H7 (cell line): Measurements from ENCODE around the gene TENM3. TPM values are rescaled to one million over a fixed set of nuclear protein-coding genes. Genes with fewer than 3 reads are reported as not detected.

Source experiments
- DNase-seq: peaks from one replicate; pipeline ENCODE4 v3.0.0; 2012
- H3K27me3 ChIP-seq: 2 replicates; pipeline ENCODE4 v1.6.0; 2011; ENCODE audit warnings: mild to moderate bottlenecking, low read length; ENCODE audit not compliant: control insufficient read depth, insufficient read depth
- H3K36me3 ChIP-seq: replicated peaks from 2 replicates; pipeline ENCODE4 v1.5.1; 2011; ENCODE audit warnings: low read length; ENCODE audit not compliant: control insufficient read depth, insufficient read depth
- H3K4me3 ChIP-seq: 2 replicates; pipeline ENCODE4 v1.5.1; 2011; ENCODE audit warnings: low read depth, mild to moderate bottlenecking, control low read depth, low read length, moderate library complexity; ENCODE audit not compliant: insufficient read depth
- total RNA-seq: library from RNA; depleted of rRNA; stranded (reverse); fragments of >200 nt; shearing (Covaris generic); gene quantifications from 2 replicates; pipeline ENCODE4 v1.2.3, GENCODE V29; 2014

TENM3 gene
- total RNA-seq, 1 experiment from 2014 or later, result 67.1 TPM

GRCh38 chr4:182219411-182220056 lies 23.7 kb upstream of the TENM3 start:
- DNase-seq, result no peak
- H3K36me3 ChIP-seq, result no peaks in the 10 kb centered on the region
- H3K4me3 ChIP-seq, result no peak overlapping the region
- no peaks in the 10 kb centered on the region for H3K27me3 ChIP-seq

- H3K4me3 ChIP-seq, result no peak overlapping the region
- no peak for DNase-seq
Measured at GRCh38 chr4:182221987-182222386, 21.2 kb upstream of the TENM3 start.

GRCh38 chr4:182222766-182223165 lies 20.4 kb upstream of the TENM3 start:
- H3K36me3 ChIP-seq, result no peaks in the 10 kb centered on the region
- DNase-seq, result no peak
- H3K27me3 ChIP-seq, result no peaks in the 10 kb centered on the region
- no peak overlapping the region for H3K4me3 ChIP-seq

More at GRCh38 chr4:182221987-182222386, 21.2 kb upstream of the TENM3 start:
- no peaks in the 10 kb centered on the region for H3K36me3 ChIP-seq
- no peaks in the 10 kb centered on the region for H3K27me3 ChIP-seq

GRCh38 chr4:182223708-182224107 lies 19.5 kb upstream of the TENM3 start:
- Histone ChIP-seq H3K36me3 (no peaks in the 10 kb centered on the region), H3K4me3 (no peak overlapping the region), H3K27me3 (no peaks in the 10 kb centered on the region)
- no peak for DNase-seq

DNA sequence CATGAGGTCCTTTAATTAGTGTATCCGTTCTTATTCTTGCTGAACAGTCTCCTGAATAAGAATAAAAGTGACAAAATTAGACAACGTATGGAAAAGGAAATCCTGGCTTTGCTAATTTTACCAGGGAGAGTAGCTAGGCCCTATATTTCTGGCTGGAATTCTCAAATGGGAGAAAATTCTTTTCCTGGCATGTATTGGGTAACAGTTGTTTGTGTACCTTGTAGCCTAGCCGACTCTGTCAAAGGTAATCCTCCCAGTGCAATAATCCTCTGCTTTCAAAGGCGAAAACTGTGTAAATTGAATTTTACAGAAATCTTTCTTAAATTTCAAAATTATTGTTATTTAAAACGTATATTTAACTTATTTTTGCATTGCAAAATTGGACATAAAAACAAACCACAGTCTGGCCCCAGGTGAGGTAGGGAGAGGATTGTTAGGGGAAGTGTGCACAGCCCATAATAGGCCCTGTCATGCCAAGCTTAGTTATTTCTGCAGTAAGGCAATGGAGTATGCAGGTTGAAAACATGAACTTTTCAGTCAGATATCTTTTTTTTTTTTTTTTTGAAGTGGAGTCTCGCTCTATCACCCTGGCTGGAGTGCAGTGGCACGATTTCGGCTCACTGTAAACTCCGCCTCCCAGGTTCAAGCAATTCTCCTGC lies 18.9 kb upstream of the TENM3 start:
- no peak for DNase-seq
- Histone ChIP-seq H3K4me3 (no peak overlapping the region), H3K36me3 (no peaks in the 10 kb centered on the region), H3K27me3 (no peaks in the 10 kb centered on the region)

GRCh38 chr4:182225257-182225852 lies 17.8 kb upstream of the TENM3 start:
- no peak for DNase-seq
- Histone ChIP-seq H3K36me3 (no peaks in the 10 kb centered on the region), H3K4me3 (no peak overlapping the region), H3K27me3 (no peaks in the 10 kb centered on the region)

- no peak for DNase-seq
- H3K4me3 ChIP-seq, result no peak overlapping the region
- no peaks in the 10 kb centered on the region for H3K27me3 ChIP-seq
- H3K36me3 ChIP-seq, result no peaks in the 10 kb centered on the region
Measured at GRCh38 chr4:182227611-182228010, 15.6 kb upstream of the TENM3 start.

GRCh38 chr4:182228991-182229577 lies 14.1 kb upstream of the TENM3 start:
- DNase-seq, result no peak
- no peaks in the 10 kb centered on the region for H3K27me3 ChIP-seq
- no peak overlapping the region for H3K4me3 ChIP-seq
- H3K36me3 ChIP-seq, result no peaks in the 10 kb centered on the region

DNA sequence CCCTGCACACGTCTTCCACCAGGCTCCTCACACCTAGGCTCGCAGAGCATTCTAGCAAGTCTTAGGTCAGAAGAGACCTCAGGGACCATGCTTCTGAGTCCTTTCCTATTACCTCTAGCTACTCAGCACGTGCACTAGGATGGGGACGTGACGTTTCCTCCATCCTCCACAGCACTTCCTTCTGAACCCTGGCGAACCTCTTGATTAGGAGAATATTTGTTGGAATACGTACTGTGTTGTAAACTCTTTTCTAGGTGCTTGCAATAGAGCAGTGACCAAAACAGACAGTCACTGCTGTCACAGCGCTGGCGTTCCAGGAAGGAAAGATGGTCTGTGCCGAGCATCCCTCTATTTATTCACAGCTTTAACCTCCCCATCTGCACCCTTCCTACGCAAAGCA lies 12.9 kb upstream of the TENM3 start:
- Histone ChIP-seq H3K27me3 (no peaks in the 10 kb centered on the region), H3K36me3 (no peaks in the 10 kb centered on the region), H3K4me3 (no peak overlapping the region)
- no peak for DNase-seq

DNA sequence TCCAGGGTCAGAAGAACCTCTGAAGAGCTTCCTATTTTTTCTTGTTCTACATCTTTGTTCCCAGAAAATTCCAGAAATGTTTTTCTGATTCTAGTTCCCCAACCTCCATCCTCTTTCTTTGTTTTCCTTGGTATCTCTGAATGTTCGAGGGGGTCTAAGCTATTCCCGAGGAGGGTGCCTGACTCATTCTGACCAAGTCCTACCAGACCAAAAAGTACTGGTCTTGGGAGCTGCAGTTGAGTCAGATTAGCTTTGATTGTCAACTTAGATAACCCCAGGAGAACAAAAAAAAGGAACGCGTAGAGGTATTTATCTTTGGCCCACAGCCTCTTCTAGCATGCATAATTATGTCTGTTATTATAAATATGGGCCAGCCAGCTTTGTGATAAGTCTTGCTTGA lies 12.1 kb upstream of the TENM3 start:
- no peak overlapping the region for H3K4me3 ChIP-seq

DNA sequence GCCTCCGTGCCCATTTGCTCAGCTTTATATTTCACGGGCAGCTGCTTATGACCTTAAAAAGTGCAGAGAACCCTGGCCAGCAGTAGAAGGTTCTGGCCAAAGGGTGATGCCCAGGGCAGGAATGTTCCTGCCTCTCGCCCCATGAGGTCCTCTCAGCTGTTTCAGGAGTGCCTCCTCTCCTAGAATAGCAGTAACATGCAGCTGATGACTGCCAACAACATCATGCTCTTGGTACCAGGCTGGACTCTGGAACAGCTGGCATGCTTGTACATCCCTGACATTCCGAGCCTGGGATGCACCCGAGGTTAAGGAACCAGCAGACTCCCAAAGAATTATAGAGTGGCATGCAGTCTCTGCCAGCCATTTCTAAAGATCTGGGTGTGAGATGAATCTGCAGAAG lies 11.7 kb upstream of the TENM3 start:
- Histone ChIP-seq H3K4me3 (no peak overlapping the region), H3K36me3 (no peaks in the 10 kb centered on the region), H3K27me3 (no peaks in the 10 kb centered on the region)
- DNase-seq, result no peak

More for the DNA sequence above, 12.1 kb upstream of the TENM3 start:
- Histone ChIP-seq H3K27me3 (no peaks in the 10 kb centered on the region), H3K36me3 (no peaks in the 10 kb centered on the region)
- DNase-seq, result no peak

GRCh38 chr4:182233310-182234090 lies 9.7 kb upstream of the TENM3 start:
- H3K4me3 ChIP-seq, result no peak overlapping the region
- no peak for DNase-seq
- H3K27me3 ChIP-seq, result no peaks in the 10 kb centered on the region
- H3K36me3 ChIP-seq, result no peaks in the 10 kb centered on the region

DNA sequence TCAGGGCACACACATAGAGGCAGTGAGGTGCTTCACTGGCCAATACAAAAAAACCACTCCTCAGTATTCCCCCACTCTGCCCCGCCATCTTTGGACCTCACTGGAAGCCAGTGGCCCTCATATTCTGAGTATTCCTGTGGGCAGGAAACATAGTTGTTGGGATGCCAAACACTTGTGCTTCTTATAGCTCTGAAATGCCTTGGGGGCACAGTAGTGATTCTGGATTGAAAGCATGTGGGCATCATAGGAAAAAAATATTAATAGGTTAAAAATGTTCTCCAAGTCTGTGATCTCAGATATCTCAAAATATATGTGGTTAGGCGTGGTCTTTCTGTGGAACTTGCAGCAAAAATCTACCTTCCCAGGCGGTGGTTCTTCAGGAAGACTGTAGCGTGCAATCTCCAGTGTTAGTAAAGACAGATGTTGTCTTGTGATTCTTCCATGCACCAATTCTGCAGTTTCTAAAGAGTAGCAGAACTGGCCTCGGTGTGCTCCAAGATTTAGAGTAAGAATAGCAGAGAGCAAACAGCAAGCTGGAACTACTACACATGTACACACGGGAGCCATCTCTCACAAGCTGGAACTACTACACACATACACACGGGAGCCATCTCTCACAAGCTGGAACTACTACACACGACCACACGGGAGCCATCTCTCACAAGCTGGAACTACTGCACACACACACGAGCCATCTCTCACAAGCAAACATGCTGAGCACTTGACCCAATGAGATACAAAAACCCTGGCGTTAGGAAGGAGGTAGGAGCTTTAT lies 8.0 kb upstream of the TENM3 start:
- H3K4me3 ChIP-seq, result no peak overlapping the region
- H3K27me3 ChIP-seq, result no peaks in the 10 kb centered on the region
- no peak for DNase-seq
- no peaks in the 10 kb centered on the region for H3K36me3 ChIP-seq

DNA sequence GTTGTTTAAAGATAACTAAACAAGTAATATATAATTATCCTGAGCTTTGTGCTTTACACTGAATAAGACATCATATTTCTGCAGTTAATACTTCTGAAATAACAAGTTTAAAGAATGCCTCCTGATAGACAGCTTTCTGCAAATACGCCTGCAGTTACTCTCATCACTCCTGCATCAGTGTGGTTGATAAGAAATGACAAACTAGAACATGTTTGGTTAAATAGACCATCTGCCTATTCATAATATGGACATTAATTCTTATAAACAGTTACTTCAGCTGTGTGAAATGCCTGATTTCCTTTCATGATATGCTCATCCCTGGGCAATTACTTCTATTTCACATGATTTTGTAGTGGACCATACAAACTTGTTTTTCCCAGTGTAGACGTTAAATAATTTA lies 7.0 kb upstream of the TENM3 start:
- DNase-seq, result no peak
- H3K4me3 ChIP-seq, result no peak overlapping the region
- H3K27me3 ChIP-seq, result no peaks in the 10 kb centered on the region
- H3K36me3 ChIP-seq, result no peaks in the 10 kb centered on the region
